ENCODE data around the gene DAD1. TPM values are rescaled to one million over a fixed set of nuclear protein-coding genes. Genes with fewer than 3 reads are reported as not detected.

Gene DAD1
- total RNA-seq, 2 donors from 2014 or later, result 176 to 193 TPM

DNA sequence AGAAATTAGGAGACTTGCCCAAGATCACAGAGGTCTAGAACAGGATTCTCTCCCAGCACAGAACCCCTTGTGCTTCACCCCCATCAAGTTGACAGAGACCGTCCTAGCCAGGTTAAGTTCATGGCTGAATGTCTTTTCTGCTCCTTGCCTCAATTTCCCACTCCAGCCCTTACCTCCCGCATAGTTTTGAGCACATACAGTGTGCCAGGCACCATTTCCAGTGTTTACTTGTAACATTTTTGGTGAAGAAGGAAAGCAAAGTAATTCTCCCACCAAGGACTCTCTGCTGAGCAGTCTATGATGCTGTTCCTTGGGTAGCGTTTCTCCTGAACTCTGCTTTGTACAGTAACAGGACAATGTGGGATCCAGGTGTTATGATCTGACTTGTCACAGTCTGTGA, 10.3 kb upstream of the DAD1 start:
- Histone ChIP-seq H3K4me3 (ENCODE audit: low read length) (peak overlapping the region; percentile 95), H3K4me1 (ENCODE audit: control insufficient read depth, insufficient read depth, low read length) (peaks cover 21% of the 10 kb centered on the region), H3K36me3 (ENCODE audit: control insufficient read depth, insufficient read depth, low read length) (peaks cover 33% of the 10 kb centered on the region), H3K9me3 (ENCODE audit: control insufficient read depth, low read length) (no peaks in the 10 kb centered on the region), H3K27me3 (ENCODE audit: control insufficient read depth, insufficient read depth, low read length, poor library complexity, severe bottlenecking) (no peaks in the 10 kb centered on the region), H3K27ac (ENCODE audit: low read depth, low read length) (no peak overlapping the region), H3K9ac (ENCODE audit: extremely low read depth, low read length, poor library complexity, severe bottlenecking) (peak overlapping the region; percentile 82)
- TF ChIP-seq, protein P1, sequence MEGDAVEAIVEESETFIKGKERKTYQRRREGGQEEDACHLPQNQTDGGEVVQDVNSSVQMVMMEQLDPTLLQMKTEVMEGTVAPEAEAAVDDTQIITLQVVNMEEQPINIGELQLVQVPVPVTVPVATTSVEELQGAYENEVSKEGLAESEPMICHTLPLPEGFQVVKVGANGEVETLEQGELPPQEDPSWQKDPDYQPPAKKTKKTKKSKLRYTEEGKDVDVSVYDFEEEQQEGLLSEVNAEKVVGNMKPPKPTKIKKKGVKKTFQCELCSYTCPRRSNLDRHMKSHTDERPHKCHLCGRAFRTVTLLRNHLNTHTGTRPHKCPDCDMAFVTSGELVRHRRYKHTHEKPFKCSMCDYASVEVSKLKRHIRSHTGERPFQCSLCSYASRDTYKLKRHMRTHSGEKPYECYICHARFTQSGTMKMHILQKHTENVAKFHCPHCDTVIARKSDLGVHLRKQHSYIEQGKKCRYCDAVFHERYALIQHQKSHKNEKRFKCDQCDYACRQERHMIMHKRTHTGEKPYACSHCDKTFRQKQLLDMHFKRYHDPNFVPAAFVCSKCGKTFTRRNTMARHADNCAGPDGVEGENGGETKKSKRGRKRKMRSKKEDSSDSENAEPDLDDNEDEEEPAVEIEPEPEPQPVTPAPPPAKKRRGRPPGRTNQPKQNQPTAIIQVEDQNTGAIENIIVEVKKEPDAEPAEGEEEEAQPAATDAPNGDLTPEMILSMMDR (conservative IDR thresholded peaks at IDR 0.05), result no peak
- no peak for DNase-seq
- peaks cover 50% of the 10 kb centered on the region for H3K4me1 Mint-ChIP-seq
- 91 to 100% methylated on average over 3 of the region's 3 CpGs for WGBS, 2 experiments (ENCODE audit: insufficient coverage in 1 of 2, insufficient read length in 1 of 2)
- no peaks in the 10 kb centered on the region for H3K27me3 Mint-ChIP-seq (ENCODE audit: insufficient read depth)
- H3K4me3 Mint-ChIP-seq, result peak overlapping the region; percentile 91
- peak overlapping the region; percentile 97 for H3K27ac Mint-ChIP-seq
- H3K36me3 Mint-ChIP-seq (ENCODE audit: low read depth), result peaks cover 42% of the 10 kb centered on the region
- no peaks in the 10 kb centered on the region for H3K9me3 Mint-ChIP-seq

DNA sequence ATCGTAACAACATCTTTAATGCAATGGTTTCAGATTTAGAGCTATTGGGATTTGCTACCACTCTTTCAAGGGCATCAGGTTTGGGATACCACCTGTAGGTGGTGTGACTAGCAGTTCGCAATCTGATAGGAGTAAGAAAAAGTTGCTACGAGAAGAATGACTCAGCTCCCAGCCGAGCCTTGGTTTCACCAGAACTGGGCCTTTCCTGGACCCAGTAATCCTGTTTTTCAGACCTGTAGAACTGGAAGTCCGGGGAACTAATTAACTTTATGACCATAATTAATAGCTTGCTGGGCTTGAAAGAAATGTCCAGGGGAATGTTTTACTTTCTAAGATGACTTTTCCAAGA, 9.8 kb upstream of the DAD1 start:
- Histone ChIP-seq H3K9me3 (ENCODE audit: control insufficient read depth, low read length) (no peaks in the 10 kb centered on the region), H3K27me3 (ENCODE audit: control insufficient read depth, insufficient read depth, low read length, poor library complexity, severe bottlenecking) (no peaks in the 10 kb centered on the region), H3K36me3 (ENCODE audit: control insufficient read depth, insufficient read depth, low read length) (peaks cover 30% of the 10 kb centered on the region), H3K4me3 (ENCODE audit: low read length) (peak overlapping the region; percentile 95), H3K27ac (ENCODE audit: low read depth, low read length) (no peak overlapping the region), H3K9ac (ENCODE audit: extremely low read depth, low read length, poor library complexity, severe bottlenecking) (peak overlapping the region; percentile 82), H3K4me1 (ENCODE audit: control insufficient read depth, insufficient read depth, low read length) (peaks cover 26% of the 10 kb centered on the region)
- Mint-ChIP-seq H3K9me3 (no peaks in the 10 kb centered on the region), H3K4me3 (peak overlapping the region; percentile 91), H3K27me3 (ENCODE audit: insufficient read depth) (no peaks in the 10 kb centered on the region), H3K36me3 (ENCODE audit: low read depth) (peaks cover 37% of the 10 kb centered on the region), H3K4me1 (peaks cover 54% of the 10 kb centered on the region), H3K27ac (peak overlapping the region; percentile 97)
- TF ChIP-seq, protein P1 (conservative IDR thresholded peaks at IDR 0.05), result peak; percentile 68
- 9 to 13% methylated on average over 3 to 5 of the region's 5 CpGs for WGBS, 2 experiments (ENCODE audit: insufficient coverage in 1 of 2, insufficient read length in 1 of 2)
- DNase-seq, result peak; percentile 74

DNA sequence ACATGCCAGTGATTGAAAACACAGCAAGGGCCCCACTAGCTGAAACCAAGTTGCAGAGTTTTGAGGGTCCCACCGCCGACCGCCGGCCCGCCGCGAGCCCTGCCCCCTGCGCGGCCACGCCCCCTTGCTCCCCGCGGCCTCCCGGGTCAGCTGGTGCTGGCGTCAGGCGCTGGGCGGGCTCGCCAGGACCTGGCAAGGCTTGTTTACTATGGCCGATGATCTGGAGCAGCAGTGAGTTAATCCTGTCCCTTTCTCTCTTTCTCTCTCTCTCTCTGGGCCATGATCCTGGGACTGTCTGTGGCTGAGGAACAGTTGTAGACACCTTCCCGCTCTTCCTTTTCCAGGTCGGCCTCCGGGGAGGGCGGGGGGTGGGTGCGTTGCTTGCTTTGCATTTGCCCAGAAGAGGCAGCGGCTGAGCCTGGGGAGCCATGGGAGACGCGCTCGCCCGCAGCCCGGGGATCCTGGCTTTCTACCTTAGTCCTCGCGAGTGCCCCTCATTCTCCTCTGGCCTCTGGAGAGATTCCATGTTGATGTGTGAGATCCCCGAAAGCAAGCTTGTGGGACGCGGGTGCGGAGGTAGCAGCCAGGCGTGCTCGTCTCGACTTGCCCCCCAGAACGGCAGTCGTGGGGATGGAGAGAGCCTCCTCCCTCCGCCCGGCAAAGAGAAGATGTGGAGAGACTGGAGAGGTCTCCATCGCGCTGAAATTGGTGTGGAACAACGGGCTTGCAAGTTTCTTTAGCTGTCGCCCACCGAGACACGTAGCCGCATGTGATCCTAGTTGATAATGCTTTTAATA, 9.3 kb upstream of the DAD1 start, which contains the start of gene ABHD4:
Gene ABHD4 (plus strand): TSS at position 202 of the 797 bp plus-strand sequence. CDS start 7 bp downstream, at position 209.
- Histone ChIP-seq H3K27ac (ENCODE audit: low read depth, low read length) (no peak within 1 kb of the TSS), H3K4me3 (ENCODE audit: low read length) (peak within 1 kb of the TSS; percentile 95), H3K36me3 (ENCODE audit: control insufficient read depth, insufficient read depth, low read length) (peaks cover 25% of the 10 kb centered on the region), H3K9ac (ENCODE audit: extremely low read depth, low read length, poor library complexity, severe bottlenecking) (peak within 1 kb of the TSS; percentile 82), H3K9me3 (ENCODE audit: control insufficient read depth, low read length) (no peaks in the 10 kb centered on the region), H3K4me1 (ENCODE audit: control insufficient read depth, insufficient read depth, low read length) (peaks cover 30% of the 10 kb centered on the region), H3K27me3 (ENCODE audit: control insufficient read depth, insufficient read depth, low read length, poor library complexity, severe bottlenecking) (no peaks in the 10 kb centered on the region)
- Mint-ChIP-seq H3K9me3 (no peaks in the 10 kb centered on the region), H3K27ac (peak within 1 kb of the TSS; percentile 97), H3K27me3 (ENCODE audit: insufficient read depth) (no peaks in the 10 kb centered on the region), H3K4me3 (peak within 1 kb of the TSS; percentile 91), H3K36me3 (ENCODE audit: low read depth) (peaks cover 31% of the 10 kb centered on the region), H3K4me1 (peaks cover 59% of the 10 kb centered on the region)
- 0 to 1% methylated on average over 22 to 49 of the region's 49 CpGs for WGBS, 2 experiments (ENCODE audit: insufficient coverage in 1 of 2, insufficient read length in 1 of 2)
- DNase-seq, result peak; percentile 94
- TF ChIP-seq, protein P1 (conservative IDR thresholded peaks at IDR 0.05), result no peak

Measured in endodermal cell (in vitro differentiated cells).